Urinary bladder (tissue), 4 donors: Measurements from ENCODE around the gene CYSLTR1. TPM values are rescaled to one million over a fixed set of nuclear protein-coding genes. Genes with fewer than 3 reads are reported as not detected.

Experiments used
- DNase-seq: peaks from one replicate; pipeline ENCODE4 v3.0.0-alpha.2; 2015; ENCODE audit errors: extremely low spot score
- H3K27ac ChIP-seq: one replicate; pipeline ENCODE4 v1.5.1; 2013; ENCODE audit warnings: low read depth, mild to moderate bottlenecking, moderate library complexity
- H3K36me3 ChIP-seq: one replicate; pipeline ENCODE4 v1.6.1; 2013; ENCODE audit warnings: mild to moderate bottlenecking, moderate library complexity; ENCODE audit not compliant: insufficient read depth
- H3K4me1 ChIP-seq: one replicate; pipeline ENCODE4 v1.6.1; 2013; ENCODE audit warnings: mild to moderate bottlenecking, moderate library complexity; ENCODE audit not compliant: insufficient read depth
- H3K4me3 ChIP-seq: one replicate; pipeline ENCODE4 v1.5.1; 2013; ENCODE audit warnings: low read depth, low read length
- WGBS: extraction: QIAGEN DNeasy Blood & Tissue Kit; methylation state at CpG from one replicate; pipeline ENCODE4 v1.1.7; 2013; 5-methylcytosine and 5-hydroxymethylcytosine counted together
- polyA plus RNA-seq: library from polyadenylated mRNA; stranded (reverse); fragments of 200-250 nt; gene quantifications from one replicate; pipeline ENCODE4 v1.2.3, GENCODE V29; 2013
- total RNA-seq: library from RNA; depleted of rRNA; stranded (reverse); fragments of >200 nt; gene quantifications from one replicate; pipeline ENCODE4 v1.2.3, GENCODE V29; 2014
- donor health status: healthy with polysubstance abuse.
- donor health status: healthy.

CYSLTR1 gene
- total RNA-seq (12.9 TPM), polyA plus RNA-seq (1.7 TPM)

- H3K4me3 ChIP-seq, result peak within 1 kb of the TSS; percentile 1
- 10% methylated on average over 7 of the region's 7 CpGs for WGBS
Measured at GRCh38 chrX:78327370-78328086, at the start of gene CYSLTR1. TSS of gene CYSLTR1 (minus strand) at chrX:78327611. CDS start at chrX:78273746, 53,865 bp downstream.

GRCh38 chrX:78377186-78377585 lies 49.8 kb upstream of the CYSLTR1 start:
- Histone ChIP-seq H3K4me1 (no peaks in the 10 kb centered on the region), H3K36me3 (no peaks in the 10 kb centered on the region), H3K27ac (no peak overlapping the region), H3K4me3 (no peak overlapping the region)
- no peak for DNase-seq
- 92% methylated on average over 2 of the region's 2 CpGs for WGBS

More at GRCh38 chrX:78327370-78328086, at the start of gene CYSLTR1:
- Histone ChIP-seq H3K27ac (no peak within 1 kb of the TSS), H3K4me1 (no peaks in the 10 kb centered on the region), H3K36me3 (no peaks in the 10 kb centered on the region)
- no peak for DNase-seq

DNA sequence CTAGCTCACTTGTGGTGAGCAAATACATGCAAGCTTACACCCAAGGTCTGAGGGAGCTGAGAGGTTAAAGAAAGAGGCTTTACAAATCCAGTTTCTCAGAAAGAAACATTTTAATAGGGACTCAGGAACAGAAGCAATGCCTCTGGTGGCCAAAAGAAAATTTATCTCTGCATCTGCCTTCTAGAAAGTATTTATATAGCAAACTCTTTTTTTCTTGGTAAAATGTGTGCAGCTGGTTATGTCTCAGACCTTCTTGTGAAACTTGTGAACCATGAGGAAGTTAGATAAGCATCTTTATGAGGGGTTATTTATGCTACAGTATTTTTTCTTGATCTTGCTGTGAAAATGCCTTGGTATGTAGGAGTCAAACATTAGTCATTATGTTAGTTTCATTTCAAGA lies 48.5 kb upstream of the CYSLTR1 start:
- Histone ChIP-seq H3K36me3 (no peaks in the 10 kb centered on the region), H3K4me3 (no peak overlapping the region), H3K4me1 (no peaks in the 10 kb centered on the region), H3K27ac (no peak overlapping the region)
- DNase-seq, result peak; percentile 15

DNA sequence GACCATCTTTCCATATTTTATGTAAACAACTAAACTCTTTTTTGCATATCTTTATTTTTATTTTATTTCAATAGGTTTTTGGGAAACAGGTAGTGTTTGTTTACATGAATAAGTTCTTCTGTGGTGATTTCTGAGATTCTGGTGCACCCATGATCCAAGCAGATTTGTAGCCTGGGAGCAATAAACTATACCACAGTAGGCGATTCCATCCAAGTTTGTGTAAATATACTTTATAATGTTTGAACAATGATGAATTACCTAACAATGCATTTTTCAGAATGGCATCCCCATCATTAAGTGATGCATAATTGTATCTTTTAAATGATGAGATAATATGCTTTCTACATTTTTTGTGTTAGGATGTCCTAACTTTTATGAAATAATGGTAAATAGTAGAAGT lies 39.2 kb upstream of the CYSLTR1 start:
- 82% methylated on average over 1 of the region's 1 CpG for WGBS
- H3K27ac ChIP-seq, result no peak overlapping the region
- H3K4me3 ChIP-seq, result no peak overlapping the region
- no peaks in the 10 kb centered on the region for H3K4me1 ChIP-seq
- no peaks in the 10 kb centered on the region for H3K36me3 ChIP-seq
- DNase-seq, result no peak

DNA sequence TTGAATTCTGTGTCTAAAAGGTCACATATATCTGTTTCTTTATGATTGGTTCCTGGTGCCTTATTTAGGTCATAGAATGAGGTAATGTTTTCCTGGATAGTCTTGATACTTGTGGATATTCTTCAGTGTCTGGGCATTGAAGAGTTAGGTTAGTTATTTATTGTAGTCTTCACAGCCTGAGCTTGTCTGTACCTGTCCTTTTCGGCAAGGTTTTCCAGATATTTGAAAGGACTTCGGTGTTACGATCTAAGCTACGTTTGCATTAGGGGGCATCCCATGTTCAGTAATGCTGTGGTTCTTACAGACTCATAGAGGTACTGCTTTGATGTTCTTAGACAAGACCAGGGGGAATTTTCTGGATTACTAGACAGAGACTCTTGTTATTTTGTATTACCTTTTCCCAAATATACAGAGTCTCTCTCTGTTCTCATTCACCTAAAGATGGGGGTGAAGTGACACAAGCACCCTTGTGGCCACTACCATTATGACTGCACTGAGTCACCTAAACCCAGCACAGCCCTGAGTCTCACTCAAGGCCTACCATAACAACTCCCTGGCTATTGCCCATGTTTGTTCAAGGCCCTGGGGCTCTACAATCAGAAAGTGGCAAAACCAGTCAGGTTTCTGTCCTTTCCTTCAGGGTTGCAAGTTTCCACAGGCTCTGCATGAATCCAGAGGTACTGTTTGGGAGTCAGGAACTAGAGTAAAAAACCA lies 30.1 kb upstream of the CYSLTR1 start:
- H3K36me3 ChIP-seq, result no peaks in the 10 kb centered on the region
- H3K4me3 ChIP-seq, result no peak overlapping the region
- no peaks in the 10 kb centered on the region for H3K4me1 ChIP-seq
- 87% methylated on average over 4 of the region's 4 CpGs for WGBS
- no peak overlapping the region for H3K27ac ChIP-seq
- DNase-seq, result no peak

GRCh38 chrX:78333521-78333920 lies 6.1 kb upstream of the CYSLTR1 start:
- H3K27ac ChIP-seq, result no peak overlapping the region
- no peaks in the 10 kb centered on the region for H3K36me3 ChIP-seq
- no peak overlapping the region for H3K4me3 ChIP-seq
- H3K4me1 ChIP-seq, result no peaks in the 10 kb centered on the region
- DNase-seq, result no peak

DNA sequence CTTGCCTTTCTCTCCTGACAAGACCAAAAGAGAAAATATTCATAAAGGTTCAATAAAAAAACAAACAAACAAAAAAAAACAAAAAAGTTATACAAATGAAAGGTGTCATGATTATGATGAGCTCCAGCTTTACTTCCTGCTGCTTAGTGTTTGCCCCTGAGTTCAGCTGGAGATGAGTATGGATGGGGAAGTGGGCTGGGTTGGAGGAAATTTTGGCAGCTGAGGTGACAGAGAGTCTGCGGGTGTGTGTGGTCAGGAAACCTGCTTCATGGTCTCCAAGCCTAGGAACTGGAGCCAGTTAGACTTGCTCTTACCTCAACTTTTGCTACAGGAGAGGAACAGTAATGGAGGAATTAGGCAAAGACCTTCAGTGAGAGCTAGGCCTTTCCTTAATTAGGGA lies 4.3 kb upstream of the CYSLTR1 start:
- 59% methylated on average over 1 of the region's 1 CpG for WGBS
- no peak overlapping the region for H3K27ac ChIP-seq
- H3K4me1 ChIP-seq, result no peaks in the 10 kb centered on the region
- no peak overlapping the region for H3K4me3 ChIP-seq
- no peaks in the 10 kb centered on the region for H3K36me3 ChIP-seq
- no peak for DNase-seq

GRCh38 chrX:78330540-78330939 lies 3.1 kb upstream of the CYSLTR1 start:
- Histone ChIP-seq H3K4me1 (no peaks in the 10 kb centered on the region), H3K27ac (no peak overlapping the region), H3K36me3 (no peaks in the 10 kb centered on the region), H3K4me3 (no peak overlapping the region)
- no peak for DNase-seq
- 86% methylated on average over 1 of the region's 1 CpG for WGBS

GRCh38 chrX:78330068-78330467 lies 2.7 kb upstream of the CYSLTR1 start:
- WGBS, result 89% methylated on average over 2 of the region's 2 CpGs

GRCh38 chrX:78329486-78329885 lies 2.1 kb upstream of the CYSLTR1 start:
- Histone ChIP-seq H3K4me1 (no peaks in the 10 kb centered on the region), H3K4me3 (no peak overlapping the region), H3K36me3 (no peaks in the 10 kb centered on the region), H3K27ac (no peak overlapping the region)
- no peak for DNase-seq
- 84% methylated on average over 4 of the region's 4 CpGs for WGBS

More at GRCh38 chrX:78330068-78330467, 2.7 kb upstream of the CYSLTR1 start:
- Histone ChIP-seq H3K27ac (no peak overlapping the region), H3K36me3 (no peaks in the 10 kb centered on the region), H3K4me1 (no peaks in the 10 kb centered on the region), H3K4me3 (no peak overlapping the region)
- no peak for DNase-seq

GRCh38 chrX:78326401-78326800 lies 1.0 kb downstream of the CYSLTR1 start:
- no peak for DNase-seq
- H3K4me3 ChIP-seq, result no peak overlapping the region
- no peaks in the 10 kb centered on the region for H3K36me3 ChIP-seq
- 42% methylated on average over 2 of the region's 2 CpGs for WGBS
- no peak overlapping the region for H3K27ac ChIP-seq
- no peaks in the 10 kb centered on the region for H3K4me1 ChIP-seq

DNA sequence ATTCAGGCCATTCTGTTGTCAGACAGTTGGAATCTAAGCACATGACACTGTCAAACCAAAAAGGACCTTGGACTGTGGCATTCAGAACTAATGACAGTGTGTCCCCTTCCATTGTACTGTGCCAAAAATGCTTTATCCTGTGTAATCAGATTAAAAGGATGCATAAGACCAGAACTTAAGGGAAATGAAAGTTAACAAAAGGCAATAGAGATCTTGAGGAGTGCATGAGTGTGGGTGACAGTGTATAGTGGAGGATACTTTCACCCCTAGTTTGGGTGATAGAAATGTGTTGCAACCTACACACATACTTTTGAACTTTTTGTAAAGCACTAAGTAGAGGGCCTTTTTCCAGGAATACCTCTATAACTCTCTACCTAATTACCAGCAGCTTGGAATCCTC lies 4.5 kb downstream of the CYSLTR1 start:
- Histone ChIP-seq H3K36me3 (no peaks in the 10 kb centered on the region), H3K4me3 (no peak overlapping the region), H3K27ac (no peak overlapping the region), H3K4me1 (no peaks in the 10 kb centered on the region)
- no peak for DNase-seq

GRCh38 chrX:78321809-78322208 lies 5.6 kb downstream of the CYSLTR1 start:
- Histone ChIP-seq H3K36me3 (no peaks in the 10 kb centered on the region), H3K4me3 (no peak overlapping the region), H3K4me1 (no peaks in the 10 kb centered on the region), H3K27ac (no peak overlapping the region)
- DNase-seq, result peak; percentile 46
- WGBS, result 64% methylated on average over 2 of the region's 2 CpGs

DNA sequence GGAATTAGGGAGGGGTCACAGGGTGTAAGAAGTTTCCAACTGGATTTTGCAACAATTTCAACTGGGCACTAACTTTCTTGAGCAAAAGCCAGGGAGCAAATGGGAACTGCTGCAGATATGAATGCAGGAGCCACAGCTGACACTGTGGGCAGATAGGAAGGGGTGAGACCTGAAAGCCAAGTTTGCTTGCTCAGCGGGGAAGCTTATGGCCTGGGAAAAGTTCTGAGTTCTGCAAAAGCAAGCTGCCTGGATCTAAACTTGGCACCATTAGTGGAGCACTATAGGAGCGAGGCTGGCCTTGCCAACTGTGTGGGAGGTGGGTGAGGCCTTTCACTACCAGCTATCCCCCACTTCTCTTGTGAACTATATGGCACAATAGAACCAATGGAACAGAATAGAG lies 11.1 kb downstream of the CYSLTR1 start:
- Histone ChIP-seq H3K27ac (no peak overlapping the region), H3K36me3 (no peaks in the 10 kb centered on the region), H3K4me3 (no peak overlapping the region), H3K4me1 (no peaks in the 10 kb centered on the region)
- 66% methylated on average over 2 of the region's 2 CpGs for WGBS
- DNase-seq, result no peak
